ENCODE data around the gene NAALADL1.

DNA sequence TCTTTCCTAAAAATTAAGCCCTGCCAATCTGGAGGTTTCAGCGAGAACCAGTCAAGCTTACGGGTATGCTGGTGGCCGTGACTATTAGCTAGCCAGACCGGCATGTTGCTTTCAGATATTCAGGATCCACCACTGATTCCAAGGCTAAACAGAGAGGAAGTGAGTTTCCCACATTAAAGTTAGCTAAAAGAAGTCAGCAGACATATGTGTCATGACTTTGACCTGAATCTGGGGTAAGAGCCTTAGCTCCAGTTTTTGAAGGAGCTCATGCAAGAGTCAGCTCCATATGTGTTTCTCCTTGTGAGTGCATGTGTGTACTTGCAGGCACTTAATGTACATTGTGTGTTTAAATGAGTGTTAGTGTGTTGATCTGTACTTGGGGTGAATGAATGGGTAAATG lies 27.1 kb upstream of the NAALADL1 start:
- TF ChIP-seq, protein P1, sequence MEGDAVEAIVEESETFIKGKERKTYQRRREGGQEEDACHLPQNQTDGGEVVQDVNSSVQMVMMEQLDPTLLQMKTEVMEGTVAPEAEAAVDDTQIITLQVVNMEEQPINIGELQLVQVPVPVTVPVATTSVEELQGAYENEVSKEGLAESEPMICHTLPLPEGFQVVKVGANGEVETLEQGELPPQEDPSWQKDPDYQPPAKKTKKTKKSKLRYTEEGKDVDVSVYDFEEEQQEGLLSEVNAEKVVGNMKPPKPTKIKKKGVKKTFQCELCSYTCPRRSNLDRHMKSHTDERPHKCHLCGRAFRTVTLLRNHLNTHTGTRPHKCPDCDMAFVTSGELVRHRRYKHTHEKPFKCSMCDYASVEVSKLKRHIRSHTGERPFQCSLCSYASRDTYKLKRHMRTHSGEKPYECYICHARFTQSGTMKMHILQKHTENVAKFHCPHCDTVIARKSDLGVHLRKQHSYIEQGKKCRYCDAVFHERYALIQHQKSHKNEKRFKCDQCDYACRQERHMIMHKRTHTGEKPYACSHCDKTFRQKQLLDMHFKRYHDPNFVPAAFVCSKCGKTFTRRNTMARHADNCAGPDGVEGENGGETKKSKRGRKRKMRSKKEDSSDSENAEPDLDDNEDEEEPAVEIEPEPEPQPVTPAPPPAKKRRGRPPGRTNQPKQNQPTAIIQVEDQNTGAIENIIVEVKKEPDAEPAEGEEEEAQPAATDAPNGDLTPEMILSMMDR (IDR thresholded peaks at IDR 0.05): no peak
- no peak for TF ChIP-seq POLR2A (IDR thresholded peaks at IDR 0.05)
